Measurements from ENCODE around the gene ADCYAP1.

GRCh38 chr18:911025-911424 is 6.4 kb downstream of the ADCYAP1 start:
- TF ChIP-seq CTCF (IDR thresholded peaks at IDR 0.05; ENCODE audit: low read length) (no peak), EZH2 (optimal IDR thresholded peaks at IDR 0.05; ENCODE audit: low read depth, low read length) (no peak)
